C4-2B (cell line): ENCODE data around the gene PDZK1.
"Not testable (repeated sequence)": the region's sequence is repeated elsewhere in the genome, so short reads cannot be mapped to it uniquely, and the experiment has no call there.

Experiments
- H3K27ac ChIP-seq: fragments of 450-650 bp; 2 replicates; pipeline ENCODE4 v1.5.1; 2017

The PDZK1 gene

DNA sequence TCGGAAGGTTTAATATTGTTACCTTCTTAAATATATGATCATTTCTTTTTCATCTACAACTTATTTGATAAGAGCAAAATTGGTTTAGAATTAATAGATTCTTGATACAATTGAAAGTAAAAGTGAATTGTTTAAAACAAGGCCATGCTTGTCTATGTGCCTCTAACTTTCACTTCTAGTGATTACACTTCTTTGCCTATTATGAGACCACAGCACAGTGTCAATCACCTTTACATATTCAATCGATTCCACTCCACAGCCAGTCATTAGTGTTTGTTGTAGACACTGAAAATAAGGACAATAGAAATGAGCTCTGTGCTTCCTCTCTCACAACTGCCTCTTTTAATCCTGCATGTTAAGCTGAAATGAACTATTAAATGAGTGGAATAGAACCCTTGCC is 65.3 kb downstream of the PDZK1 start:
- H3K27ac ChIP-seq: not testable (repeated sequence)

DNA sequence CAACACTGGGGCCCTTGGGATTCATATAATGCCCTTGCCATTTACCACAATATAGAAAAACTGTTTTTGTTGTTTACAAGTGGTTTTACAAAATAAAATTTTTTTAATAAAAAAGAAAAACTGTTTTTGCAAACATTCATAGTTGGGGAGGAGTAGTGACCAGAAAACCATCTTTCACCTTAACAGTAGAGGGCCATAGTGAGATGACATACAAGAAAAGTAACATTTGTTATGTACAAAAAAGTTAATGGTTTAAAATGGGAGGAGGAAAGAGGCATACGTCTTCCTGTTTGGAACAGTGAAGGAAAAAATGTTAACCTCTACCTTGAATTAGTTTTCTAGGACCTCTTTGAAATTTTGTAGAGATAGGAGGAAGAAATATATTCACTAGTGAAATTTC is 70.9 kb downstream of the PDZK1 start:
- not testable (repeated sequence) for H3K27ac ChIP-seq

- H3K27ac ChIP-seq: not testable (repeated sequence)
Observed at GRCh38 chr1:145622177-145622576, 85.0 kb downstream of the PDZK1 start.
